Measurements from ENCODE around the gene PRPS1. TPM values are rescaled to one million over a fixed set of nuclear protein-coding genes. Genes with fewer than 3 reads are reported as not detected.

The PRPS1 gene
- total and polyA plus RNA-seq, 2 experiments from 2014 or later, result 91.1 to 149 TPM

DNA sequence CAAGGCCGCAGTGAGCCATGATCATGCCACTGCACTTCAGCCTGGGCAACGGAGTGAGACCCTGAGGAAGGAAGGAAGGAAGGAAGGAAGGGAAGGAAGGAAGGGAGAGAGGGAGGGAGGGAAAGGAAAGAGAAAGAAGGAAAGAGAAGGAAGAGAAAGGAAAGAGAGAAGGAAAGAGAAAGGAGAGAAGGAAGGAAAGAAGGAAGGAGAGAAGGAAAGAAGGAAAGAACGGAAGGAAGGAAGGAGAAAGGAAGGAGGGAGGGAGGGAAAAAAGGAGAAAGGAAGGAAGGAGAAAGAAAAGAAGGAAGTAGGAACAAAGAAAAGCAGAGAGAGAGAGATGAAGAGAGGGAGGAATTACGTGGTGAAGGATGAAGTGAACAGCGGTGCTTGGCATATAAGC is 30.4 kb downstream of the PRPS1 start:
- Histone ChIP-seq H3K4me3 (no peak overlapping the region), H3K36me3 (ENCODE audit: insufficient read depth) (no peaks in the 10 kb centered on the region), H3F3A (replicated peaks; ENCODE audit: low read depth) (no peaks in the 10 kb centered on the region), H3K9me2 (ENCODE audit: insufficient read depth) (no peaks in the 10 kb centered on the region), H3K27ac (ENCODE audit: low read depth) (no peak overlapping the region), H3K4me2 (no peak overlapping the region), H3K79me2 (replicated peaks; ENCODE audit: insufficient read depth) (no peaks in the 10 kb centered on the region), H4K20me1 (replicated peaks; ENCODE audit: insufficient read depth) (no peaks in the 10 kb centered on the region), H3K4me1 (ENCODE audit: insufficient read depth) (0 out of 2 replicates have a peak, but pooled peaks cover 4% of the 10 kb centered on the region), H3K27me3 (ENCODE audit: insufficient read depth) (no peaks in the 10 kb centered on the region), H2AFZ (no peak overlapping the region)
- Mint-ChIP-seq H3K36me3 (ENCODE audit: low read depth) (no peaks in the 10 kb centered on the region; the same call in 2 of the 3 replicates), H3K27me3 (ENCODE audit: insufficient read depth, low read depth, poor library complexity) (peaks cover 4% of the 10 kb centered on the region), H3K4me1 (peaks cover 15% of the 10 kb centered on the region), H3K27ac (no peak overlapping the region), H3K4me3 (no peak overlapping the region), H3K9me3 (no peaks in the 10 kb centered on the region; the same call in 2 of the 3 replicates)
- ATAC-seq (no peak), DNase-seq (ENCODE audit: low spot score) (no peak)
- TF ChIP-seq, protein P1, sequence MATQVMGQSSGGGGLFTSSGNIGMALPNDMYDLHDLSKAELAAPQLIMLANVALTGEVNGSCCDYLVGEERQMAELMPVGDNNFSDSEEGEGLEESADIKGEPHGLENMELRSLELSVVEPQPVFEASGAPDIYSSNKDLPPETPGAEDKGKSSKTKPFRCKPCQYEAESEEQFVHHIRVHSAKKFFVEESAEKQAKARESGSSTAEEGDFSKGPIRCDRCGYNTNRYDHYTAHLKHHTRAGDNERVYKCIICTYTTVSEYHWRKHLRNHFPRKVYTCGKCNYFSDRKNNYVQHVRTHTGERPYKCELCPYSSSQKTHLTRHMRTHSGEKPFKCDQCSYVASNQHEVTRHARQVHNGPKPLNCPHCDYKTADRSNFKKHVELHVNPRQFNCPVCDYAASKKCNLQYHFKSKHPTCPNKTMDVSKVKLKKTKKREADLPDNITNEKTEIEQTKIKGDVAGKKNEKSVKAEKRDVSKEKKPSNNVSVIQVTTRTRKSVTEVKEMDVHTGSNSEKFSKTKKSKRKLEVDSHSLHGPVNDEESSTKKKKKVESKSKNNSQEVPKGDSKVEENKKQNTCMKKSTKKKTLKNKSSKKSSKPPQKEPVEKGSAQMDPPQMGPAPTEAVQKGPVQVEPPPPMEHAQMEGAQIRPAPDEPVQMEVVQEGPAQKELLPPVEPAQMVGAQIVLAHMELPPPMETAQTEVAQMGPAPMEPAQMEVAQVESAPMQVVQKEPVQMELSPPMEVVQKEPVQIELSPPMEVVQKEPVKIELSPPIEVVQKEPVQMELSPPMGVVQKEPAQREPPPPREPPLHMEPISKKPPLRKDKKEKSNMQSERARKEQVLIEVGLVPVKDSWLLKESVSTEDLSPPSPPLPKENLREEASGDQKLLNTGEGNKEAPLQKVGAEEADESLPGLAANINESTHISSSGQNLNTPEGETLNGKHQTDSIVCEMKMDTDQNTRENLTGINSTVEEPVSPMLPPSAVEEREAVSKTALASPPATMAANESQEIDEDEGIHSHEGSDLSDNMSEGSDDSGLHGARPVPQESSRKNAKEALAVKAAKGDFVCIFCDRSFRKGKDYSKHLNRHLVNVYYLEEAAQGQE (IDR thresholded peaks at IDR 0.05; ENCODE audit: unreplicated experiment), result no peak
- TF ChIP-seq NANOG (IDR thresholded peaks at IDR 0.05; ENCODE audit: borderline replicate concordance) (no peak), EZH2 (IDR thresholded peaks at IDR 0.05; ENCODE audit: low read depth, unreplicated experiment) (no peak), JUNB (IDR thresholded peaks at IDR 0.05; ENCODE audit: unreplicated experiment) (no peak), POLR2AphosphoS5 (IDR thresholded peaks at IDR 0.05; ENCODE audit: low read depth) (no peak), ZNF114 (CRISPR knock-in tag; IDR thresholded peaks at IDR 0.05) (no peak), EZH2phosphoT487 (IDR thresholded peaks at IDR 0.05; ENCODE audit: unreplicated experiment) (no peak), ZNF331 (CRISPR knock-in tag; IDR thresholded peaks at IDR 0.05; ENCODE audit: low read depth) (no peak), STAT1 (IDR thresholded peaks at IDR 0.05; ENCODE audit: unreplicated experiment) (no peak), CREB1 (CRISPR knock-in tag; IDR thresholded peaks at IDR 0.05; ENCODE audit: low read depth) (no peak)
- TF ChIP-seq, protein P2, sequence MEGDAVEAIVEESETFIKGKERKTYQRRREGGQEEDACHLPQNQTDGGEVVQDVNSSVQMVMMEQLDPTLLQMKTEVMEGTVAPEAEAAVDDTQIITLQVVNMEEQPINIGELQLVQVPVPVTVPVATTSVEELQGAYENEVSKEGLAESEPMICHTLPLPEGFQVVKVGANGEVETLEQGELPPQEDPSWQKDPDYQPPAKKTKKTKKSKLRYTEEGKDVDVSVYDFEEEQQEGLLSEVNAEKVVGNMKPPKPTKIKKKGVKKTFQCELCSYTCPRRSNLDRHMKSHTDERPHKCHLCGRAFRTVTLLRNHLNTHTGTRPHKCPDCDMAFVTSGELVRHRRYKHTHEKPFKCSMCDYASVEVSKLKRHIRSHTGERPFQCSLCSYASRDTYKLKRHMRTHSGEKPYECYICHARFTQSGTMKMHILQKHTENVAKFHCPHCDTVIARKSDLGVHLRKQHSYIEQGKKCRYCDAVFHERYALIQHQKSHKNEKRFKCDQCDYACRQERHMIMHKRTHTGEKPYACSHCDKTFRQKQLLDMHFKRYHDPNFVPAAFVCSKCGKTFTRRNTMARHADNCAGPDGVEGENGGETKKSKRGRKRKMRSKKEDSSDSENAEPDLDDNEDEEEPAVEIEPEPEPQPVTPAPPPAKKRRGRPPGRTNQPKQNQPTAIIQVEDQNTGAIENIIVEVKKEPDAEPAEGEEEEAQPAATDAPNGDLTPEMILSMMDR (conservative IDR thresholded peaks at IDR 0.05; ENCODE audit: low read depth in 2 of 2), result no peak
- TF ChIP-seq, protein P3, sequence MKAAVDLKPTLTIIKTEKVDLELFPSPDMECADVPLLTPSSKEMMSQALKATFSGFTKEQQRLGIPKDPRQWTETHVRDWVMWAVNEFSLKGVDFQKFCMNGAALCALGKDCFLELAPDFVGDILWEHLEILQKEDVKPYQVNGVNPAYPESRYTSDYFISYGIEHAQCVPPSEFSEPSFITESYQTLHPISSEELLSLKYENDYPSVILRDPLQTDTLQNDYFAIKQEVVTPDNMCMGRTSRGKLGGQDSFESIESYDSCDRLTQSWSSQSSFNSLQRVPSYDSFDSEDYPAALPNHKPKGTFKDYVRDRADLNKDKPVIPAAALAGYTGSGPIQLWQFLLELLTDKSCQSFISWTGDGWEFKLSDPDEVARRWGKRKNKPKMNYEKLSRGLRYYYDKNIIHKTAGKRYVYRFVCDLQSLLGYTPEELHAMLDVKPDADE (IDR thresholded peaks at IDR 0.05), result no peak
- TF ChIP-seq, protein P4, sequence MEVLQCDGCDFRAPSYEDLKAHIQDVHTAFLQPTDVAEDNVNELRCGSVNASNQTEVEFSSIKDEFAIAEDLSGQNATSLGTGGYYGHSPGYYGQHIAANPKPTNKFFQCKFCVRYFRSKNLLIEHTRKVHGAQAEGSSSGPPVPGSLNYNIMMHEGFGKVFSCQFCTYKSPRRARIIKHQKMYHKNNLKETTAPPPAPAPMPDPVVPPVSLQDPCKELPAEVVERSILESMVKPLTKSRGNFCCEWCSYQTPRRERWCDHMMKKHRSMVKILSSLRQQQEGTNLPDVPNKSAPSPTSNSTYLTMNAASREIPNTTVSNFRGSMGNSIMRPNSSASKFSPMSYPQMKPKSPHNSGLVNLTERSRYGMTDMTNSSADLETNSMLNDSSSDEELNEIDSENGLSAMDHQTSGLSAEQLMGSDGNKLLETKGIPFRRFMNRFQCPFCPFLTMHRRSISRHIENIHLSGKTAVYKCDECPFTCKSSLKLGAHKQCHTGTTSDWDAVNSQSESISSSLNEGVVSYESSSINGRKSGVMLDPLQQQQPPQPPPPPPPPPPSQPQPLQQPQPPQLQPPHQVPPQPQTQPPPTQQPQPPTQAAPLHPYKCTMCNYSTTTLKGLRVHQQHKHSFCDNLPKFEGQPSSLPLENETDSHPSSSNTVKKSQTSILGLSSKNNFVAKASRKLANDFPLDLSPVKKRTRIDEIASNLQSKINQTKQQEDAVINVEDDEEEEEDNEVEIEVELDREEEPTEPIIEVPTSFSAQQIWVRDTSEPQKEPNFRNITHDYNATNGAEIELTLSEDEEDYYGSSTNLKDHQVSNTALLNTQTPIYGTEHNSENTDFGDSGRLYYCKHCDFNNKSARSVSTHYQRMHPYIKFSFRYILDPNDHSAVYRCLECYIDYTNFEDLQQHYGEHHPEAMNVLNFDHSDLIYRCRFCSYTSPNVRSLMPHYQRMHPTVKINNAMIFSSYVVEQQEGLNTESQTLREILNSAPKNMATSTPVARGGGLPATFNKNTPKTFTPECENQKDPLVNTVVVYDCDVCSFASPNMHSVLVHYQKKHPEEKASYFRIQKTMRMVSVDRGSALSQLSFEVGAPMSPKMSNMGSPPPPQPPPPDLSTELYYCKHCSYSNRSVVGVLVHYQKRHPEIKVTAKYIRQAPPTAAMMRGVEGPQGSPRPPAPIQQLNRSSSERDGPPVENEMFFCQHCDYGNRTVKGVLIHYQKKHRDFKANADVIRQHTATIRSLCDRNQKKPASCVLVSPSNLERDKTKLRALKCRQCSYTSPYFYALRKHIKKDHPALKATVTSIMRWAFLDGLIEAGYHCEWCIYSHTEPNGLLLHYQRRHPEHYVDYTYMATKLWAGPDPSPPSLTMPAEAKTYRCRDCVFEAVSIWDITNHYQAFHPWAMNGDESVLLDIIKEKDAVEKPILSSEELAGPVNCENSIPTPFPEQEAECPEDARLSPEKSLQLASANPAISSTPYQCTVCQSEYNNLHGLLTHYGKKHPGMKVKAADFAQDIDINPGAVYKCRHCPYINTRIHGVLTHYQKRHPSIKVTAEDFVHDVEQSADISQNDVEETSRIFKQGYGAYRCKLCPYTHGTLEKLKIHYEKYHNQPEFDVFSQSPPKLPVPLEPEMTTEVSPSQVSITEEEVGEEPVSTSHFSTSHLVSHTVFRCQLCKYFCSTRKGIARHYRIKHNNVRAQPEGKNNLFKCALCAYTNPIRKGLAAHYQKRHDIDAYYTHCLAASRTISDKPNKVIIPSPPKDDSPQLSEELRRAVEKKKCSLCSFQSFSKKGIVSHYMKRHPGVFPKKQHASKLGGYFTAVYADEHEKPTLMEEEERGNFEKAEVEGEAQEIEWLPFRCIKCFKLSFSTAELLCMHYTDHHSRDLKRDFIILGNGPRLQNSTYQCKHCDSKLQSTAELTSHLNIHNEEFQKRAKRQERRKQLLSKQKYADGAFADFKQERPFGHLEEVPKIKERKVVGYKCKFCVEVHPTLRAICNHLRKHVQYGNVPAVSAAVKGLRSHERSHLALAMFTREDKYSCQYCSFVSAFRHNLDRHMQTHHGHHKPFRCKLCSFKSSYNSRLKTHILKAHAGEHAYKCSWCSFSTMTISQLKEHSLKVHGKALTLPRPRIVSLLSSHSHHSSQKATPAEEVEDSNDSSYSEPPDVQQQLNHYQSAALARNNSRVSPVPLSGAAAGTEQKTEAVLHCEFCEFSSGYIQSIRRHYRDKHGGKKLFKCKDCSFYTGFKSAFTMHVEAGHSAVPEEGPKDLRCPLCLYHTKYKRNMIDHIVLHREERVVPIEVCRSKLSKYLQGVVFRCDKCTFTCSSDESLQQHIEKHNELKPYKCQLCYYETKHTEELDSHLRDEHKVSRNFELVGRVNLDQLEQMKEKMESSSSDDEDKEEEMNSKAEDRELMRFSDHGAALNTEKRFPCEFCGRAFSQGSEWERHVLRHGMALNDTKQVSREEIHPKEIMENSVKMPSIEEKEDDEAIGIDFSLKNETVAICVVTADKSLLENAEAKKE (CRISPR knock-in tag; IDR thresholded peaks at IDR 0.05), result no peak
